Retinal pigment epithelial cell (primary cell): ENCODE results near the gene TMEM44.

Experiments
- DNase-seq: peaks from one replicate; pipeline ENCODE4 v3.0.0-alpha.2; 2010; ENCODE audit warnings: low read depth
- H3K4me3 ChIP-seq: 2 replicates; pipeline ENCODE4 v1.5.1; 2011; ENCODE audit warnings: mild to moderate bottlenecking, low read length, control low read depth, moderate library complexity
- CTCF ChIP-seq: conservative IDR thresholded peaks from 2 replicates; pipeline ENCODE4 v1.5.1; 2011; ENCODE audit warnings: low read depth, low read length, control low read depth, inconsistent platforms

Gene TMEM44

GRCh38 chr3:194675081-194675640 lies 41.9 kb upstream of the TMEM44 start:
- DNase-seq = no peak
- H3K4me3 ChIP-seq = no peak overlapping the region
- no peak for TF ChIP-seq CTCF

GRCh38 chr3:194673761-194674160 lies 40.5 kb upstream of the TMEM44 start:
- no peak for TF ChIP-seq CTCF
- DNase-seq = no peak
- no peak overlapping the region for H3K4me3 ChIP-seq

- no peak for DNase-seq
- TF ChIP-seq CTCF = no peak
- peak overlapping the region; percentile 93 for H3K4me3 ChIP-seq
These were observed 39.7 kb upstream of the TMEM44 start for GRCh38 chr3:194672876-194673275.

GRCh38 chr3:194671900-194672808 lies 38.9 kb upstream of the TMEM44 start, which contains the start of gene LSG1:
LSG1 (minus strand) TSS chr3:194672191; CDS start chr3:194672162, 29 bp downstream.
- TF ChIP-seq CTCF = no peak
- H3K4me3 ChIP-seq = peak within 1 kb of the TSS; percentile 93
- peak; percentile 83 for DNase-seq

- DNase-seq = no peak
- peak; percentile 58 for TF ChIP-seq CTCF
- H3K4me3 ChIP-seq = peak overlapping the region; percentile 93
These were observed 38.3 kb upstream of the TMEM44 start for GRCh38 chr3:194671511-194671899.

GRCh38 chr3:194667363-194667762 lies 34.1 kb upstream of the TMEM44 start:
- TF ChIP-seq CTCF = no peak
- no peak for DNase-seq
- no peak overlapping the region for H3K4me3 ChIP-seq

GRCh38 chr3:194664857-194665256 lies 31.6 kb upstream of the TMEM44 start:
- TF ChIP-seq CTCF = no peak
- no peak overlapping the region for H3K4me3 ChIP-seq
- no peak for DNase-seq
